Loucy (cell line): ENCODE results near the gene RTN3.

Experiments used
- EZH2phosphoT487 ChIP-seq: fragments of 200-600 bp; IDR thresholded peaks from 2 replicates; pipeline ENCODE4 v1.6.1; 2018; ENCODE audit warnings: antibody characterized with exemption, mild to moderate bottlenecking, moderate library complexity, borderline replicate concordance
- TF ChIP-seq, protein P1 (sequence below): fragments of 200-600 bp; sonication (generic); conservative IDR thresholded peaks from 2 replicates; pipeline ENCODE4 v1.5.1; 2014; ENCODE audit warnings: mild to moderate bottlenecking, antibody characterized with exemption, low read length

DNA sequence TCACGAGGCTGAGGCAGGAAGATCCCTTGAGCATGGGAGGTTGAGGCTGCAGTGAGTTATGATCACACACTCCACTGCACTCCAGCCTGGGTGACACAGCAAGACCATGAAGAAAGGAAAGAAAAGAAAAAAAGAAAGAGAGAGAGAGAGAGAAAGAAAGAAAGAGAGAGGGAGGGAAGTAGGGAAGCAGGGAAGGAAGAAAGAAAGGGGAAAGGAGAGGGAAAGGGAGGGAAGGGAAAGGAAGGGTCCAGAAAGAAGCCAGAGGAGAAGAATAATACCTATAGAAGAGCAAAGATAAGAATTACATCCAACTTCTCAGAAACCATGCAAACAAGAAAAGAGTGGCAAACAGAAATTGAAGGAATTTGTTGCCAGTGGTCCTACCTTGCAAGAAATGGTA, 104.5 kb downstream of the RTN3 start:
- TF ChIP-seq, protein P1, sequence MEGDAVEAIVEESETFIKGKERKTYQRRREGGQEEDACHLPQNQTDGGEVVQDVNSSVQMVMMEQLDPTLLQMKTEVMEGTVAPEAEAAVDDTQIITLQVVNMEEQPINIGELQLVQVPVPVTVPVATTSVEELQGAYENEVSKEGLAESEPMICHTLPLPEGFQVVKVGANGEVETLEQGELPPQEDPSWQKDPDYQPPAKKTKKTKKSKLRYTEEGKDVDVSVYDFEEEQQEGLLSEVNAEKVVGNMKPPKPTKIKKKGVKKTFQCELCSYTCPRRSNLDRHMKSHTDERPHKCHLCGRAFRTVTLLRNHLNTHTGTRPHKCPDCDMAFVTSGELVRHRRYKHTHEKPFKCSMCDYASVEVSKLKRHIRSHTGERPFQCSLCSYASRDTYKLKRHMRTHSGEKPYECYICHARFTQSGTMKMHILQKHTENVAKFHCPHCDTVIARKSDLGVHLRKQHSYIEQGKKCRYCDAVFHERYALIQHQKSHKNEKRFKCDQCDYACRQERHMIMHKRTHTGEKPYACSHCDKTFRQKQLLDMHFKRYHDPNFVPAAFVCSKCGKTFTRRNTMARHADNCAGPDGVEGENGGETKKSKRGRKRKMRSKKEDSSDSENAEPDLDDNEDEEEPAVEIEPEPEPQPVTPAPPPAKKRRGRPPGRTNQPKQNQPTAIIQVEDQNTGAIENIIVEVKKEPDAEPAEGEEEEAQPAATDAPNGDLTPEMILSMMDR, result no peak
- no peak for TF ChIP-seq EZH2phosphoT487
